ENCODE data around the gene C4orf17. TPM values are rescaled to one million over a fixed set of nuclear protein-coding genes. Genes with fewer than 3 reads are reported as not detected.

The C4orf17 gene
- total RNA-seq, 2 experiments from 2014 or later, result not detected

- ATAC-seq (ENCODE audit: poor library complexity) (no peak), DNase-seq (no peak)
- Mint-ChIP-seq H3K27ac (no peak overlapping the region), H3K36me3 (ENCODE audit: low read depth) (no peaks in the 10 kb centered on the region), H3K9me3 (no peaks in the 10 kb centered on the region), H3K27me3 (peaks cover 17% of the 10 kb centered on the region), H3K4me1 (ENCODE audit: low read depth) (no peaks in the 10 kb centered on the region), H3K4me3 (no peak overlapping the region)
- H3K36me3 ChIP-seq (ENCODE audit: insufficient read depth, low read length), result no peaks in the 10 kb centered on the region
- H3K9me3 ChIP-seq (ENCODE audit: control insufficient read depth in 1 of 2, insufficient read depth in 1 of 2, low read length in 2 of 2), result no peaks in the 10 kb centered on the region
- no peak for TF ChIP-seq CTCF (IDR thresholded peaks at IDR 0.05)
- intact Hi-C loops (cut with DNase I, micrococcal nuclease), result loop anchor here (2.0 to 10.0 kb wide), 7 partner anchors 84 to 997 kb away; no protein-coding TSS in a partner anchor
- no peak overlapping the region for H3K27ac ChIP-seq (ENCODE audit: low read depth in 1 of 2, low read length in 2 of 2)
- H3K4me3 ChIP-seq (ENCODE audit: low read length), result no peak overlapping the region
- ChIA-PET POLR2A (no interaction called here), CTCF (interaction anchor here (0.7 to 2.2 kb wide), 2 partner anchors 8 to 468 kb away, joined by 3 to 8 read pairs; partner anchors contain the start of gene METAP1)
- no peaks in the 10 kb centered on the region for H3K27me3 ChIP-seq (ENCODE audit: control insufficient read depth in 1 of 2, insufficient read depth in 2 of 2, low read length in 2 of 2)
- H3K4me1 ChIP-seq (ENCODE audit: insufficient read depth, low read length), result no peaks in the 10 kb centered on the region
Observed at GRCh38 chr4:99463566-99463965, 47.3 kb upstream of the C4orf17 start.

- POLR2A ChIA-PET, result no interaction called here
- intact Hi-C loops (cut with DNase I, micrococcal nuclease), result loop anchor here in 1 of 2 experiments (10.0 kb wide), 2 partner anchors 337 to 533 kb away; no protein-coding TSS in a partner anchor
- Mint-ChIP-seq H3K4me1 (ENCODE audit: low read depth) (no peaks in the 10 kb centered on the region), H3K4me3 (no peak overlapping the region), H3K27ac (no peak overlapping the region), H3K27me3 (peaks cover 17% of the 10 kb centered on the region), H3K36me3 (ENCODE audit: low read depth) (no peaks in the 10 kb centered on the region), H3K9me3 (no peaks in the 10 kb centered on the region)
- Histone ChIP-seq H3K9me3 (ENCODE audit: control insufficient read depth in 1 of 2, insufficient read depth in 1 of 2, low read length in 2 of 2) (no peaks in the 10 kb centered on the region), H3K4me3 (ENCODE audit: low read length) (no peak overlapping the region), H3K36me3 (ENCODE audit: insufficient read depth, low read length) (no peaks in the 10 kb centered on the region), H3K27me3 (ENCODE audit: control insufficient read depth in 1 of 2, insufficient read depth in 2 of 2, low read length in 2 of 2) (no peaks in the 10 kb centered on the region), H3K4me1 (ENCODE audit: insufficient read depth, low read length) (no peaks in the 10 kb centered on the region), H3K27ac (ENCODE audit: low read depth in 1 of 2, low read length in 2 of 2) (no peak overlapping the region)
- ATAC-seq (ENCODE audit: poor library complexity) (no peak), DNase-seq (no peak)
- CTCF ChIA-PET, result no interaction called here
- no peak for TF ChIP-seq CTCF (IDR thresholded peaks at IDR 0.05)
Observed at GRCh38 chr4:99467887-99468286, 42.9 kb upstream of the C4orf17 start.

GRCh38 chr4:99468889-99469288, 41.9 kb upstream of the C4orf17 start:
- POLR2A ChIA-PET, result interaction anchor here (0.6 kb wide), 1 partner anchor 9 kb away, joined by 3 read pairs; no protein-coding TSS in a partner anchor
- no peaks in the 10 kb centered on the region for H3K9me3 Mint-ChIP-seq
- H3K27ac Mint-ChIP-seq, result no peak overlapping the region
- no peak overlapping the region for H3K27ac ChIP-seq (ENCODE audit: low read depth in 1 of 2, low read length in 2 of 2)
- H3K36me3 Mint-ChIP-seq (ENCODE audit: low read depth), result no peaks in the 10 kb centered on the region
- intact Hi-C loops (cut with DNase I, micrococcal nuclease), result loop anchor here in 1 of 2 experiments (10.0 kb wide), 2 partner anchors 336 to 534 kb away; no protein-coding TSS in a partner anchor
- CTCF ChIA-PET, result no interaction called here
- ATAC-seq (ENCODE audit: poor library complexity) (no peak), DNase-seq (no peak)
- no peak overlapping the region for H3K4me3 Mint-ChIP-seq
- no peak overlapping the region for H3K4me3 ChIP-seq (ENCODE audit: low read length)
- H3K9me3 ChIP-seq (ENCODE audit: control insufficient read depth in 1 of 2, insufficient read depth in 1 of 2, low read length in 2 of 2), result no peaks in the 10 kb centered on the region
- no peaks in the 10 kb centered on the region for H3K4me1 ChIP-seq (ENCODE audit: insufficient read depth, low read length)
- H3K36me3 ChIP-seq (ENCODE audit: insufficient read depth, low read length), result no peaks in the 10 kb centered on the region
- H3K4me1 Mint-ChIP-seq (ENCODE audit: low read depth), result no peaks in the 10 kb centered on the region
- H3K27me3 Mint-ChIP-seq, result peaks cover 17% of the 10 kb centered on the region
- H3K27me3 ChIP-seq (ENCODE audit: control insufficient read depth in 1 of 2, insufficient read depth in 2 of 2, low read length in 2 of 2), result no peaks in the 10 kb centered on the region
- TF ChIP-seq CTCF (IDR thresholded peaks at IDR 0.05), result no peak
